ENCODE data around the gene PCDHB1. TPM values are rescaled to one million over a fixed set of nuclear protein-coding genes. Genes with fewer than 3 reads are reported as not detected.

Gene PCDHB1
- total RNA-seq, 1 experiment from 2014 or later, result 0.13 TPM

GRCh38 chr5:141003791-141004611 lies 47.2 kb upstream of the PCDHB1 start:
- Mint-ChIP-seq H3K27ac (peak overlapping the region; percentile 98), H3K36me3 (peaks cover 10% of the 10 kb centered on the region; the same call in 1 of the 2 replicates), H3K4me1 (peaks cover 67% of the 10 kb centered on the region), H3K27me3 (ENCODE audit: low read depth) (no peaks in the 10 kb centered on the region), H3K4me3 (peak overlapping the region; percentile 33), H3K9me3 (no peaks in the 10 kb centered on the region)
- peak; percentile 62 for ATAC-seq
- CTCF ChIA-PET, result interaction anchor here (0.8 to 7.3 kb wide), 12 partner anchors 13 to 218 kb away, joined by 3 to 86 read pairs (median 5); partner anchors contain the start of genes PCDHA1, PCDHA10, PCDHAC1 and PCDHAC2
- no peak for DNase-seq (ENCODE audit: low spot score)
- POLR2A ChIA-PET, result interaction anchor here (0.9 to 3.9 kb wide), 5 partner anchors 18 to 122 kb away, joined by 3 to 30 read pairs (median 7); partner anchors contain the start of genes PCDHAC1 and PCDHAC2
- TF ChIP-seq ZNF423 (CRISPR knock-in tag; IDR thresholded peaks at IDR 0.05) (peak; percentile 72), FOXP4 (CRISPR knock-in tag; IDR thresholded peaks at IDR 0.05) (0 out of 2 replicates have a peak, but pooled peaks have one; percentile 58), USF2 (CRISPR knock-in tag; IDR thresholded peaks at IDR 0.05) (peak; percentile 68), E2F5 (CRISPR knock-in tag; IDR thresholded peaks at IDR 0.05) (no peak), MXD4 (CRISPR knock-in tag; IDR thresholded peaks at IDR 0.05; ENCODE audit: borderline replicate concordance) (no peak), CDX4 (CRISPR knock-in tag; IDR thresholded peaks at IDR 0.05; ENCODE audit: borderline replicate concordance) (no peak), AFF4 (CRISPR knock-in tag; IDR thresholded peaks at IDR 0.05; ENCODE audit: borderline replicate concordance) (0 out of 2 replicates have a peak, but pooled peaks have one; percentile 45), TEAD1 (CRISPR knock-in tag; IDR thresholded peaks at IDR 0.05) (peak; percentile 86; the same call in 1 of the 2 replicates), NFE2L1 (CRISPR knock-in tag; IDR thresholded peaks at IDR 0.05) (peak; percentile 87), CREB1 (CRISPR knock-in tag; IDR thresholded peaks at IDR 0.05) (no peak), FOXK1 (CRISPR knock-in tag; IDR thresholded peaks at IDR 0.05) (peak; percentile 54; the same call in 1 of the 2 replicates), ZNF232 (CRISPR knock-in tag; IDR thresholded peaks at IDR 0.05) (0 out of 2 replicates have a peak, but pooled peaks have one; percentile 50), JAZF1 (CRISPR knock-in tag; IDR thresholded peaks at IDR 0.05) (no peak), GRHL2 (CRISPR knock-in tag; IDR thresholded peaks at IDR 0.05; ENCODE audit: insufficient replicate concordance, severe bottlenecking) (no peak), KAT7 (CRISPR knock-in tag; IDR thresholded peaks at IDR 0.05; ENCODE audit: borderline replicate concordance) (no peak), USF1 (CRISPR knock-in tag; IDR thresholded peaks at IDR 0.05) (peak; percentile 54; the same call in 1 of the 2 replicates), ARID4B (CRISPR knock-in tag; IDR thresholded peaks at IDR 0.05; ENCODE audit: borderline replicate concordance) (no peak), CBFB (CRISPR knock-in tag; IDR thresholded peaks at IDR 0.05; ENCODE audit: low read depth) (no peak), RELA (CRISPR knock-in tag; IDR thresholded peaks at IDR 0.05; ENCODE audit: borderline replicate concordance) (no peak), ETV6 (CRISPR knock-in tag; IDR thresholded peaks at IDR 0.05) (peak; percentile 72; the same call in 1 of the 2 replicates)
